KBM-7 (cell line): Measurements from ENCODE around the gene BSX.

Source experiments
- DNase-seq: peaks from one replicate; pipeline ENCODE4 v3.0.0-alpha.2; 2015
- in situ Hi-C: fragments of 300-500 bp; cut with MboI; formaldehyde crosslinking; loops from 2 replicates; pipeline ENCODE4 v1.14.3; 2020; ENCODE audit warnings: low sequenced_read_pairs, low pct_unique_long_range_greater_than_20kb, mixed read lengths

The BSX gene

DNA sequence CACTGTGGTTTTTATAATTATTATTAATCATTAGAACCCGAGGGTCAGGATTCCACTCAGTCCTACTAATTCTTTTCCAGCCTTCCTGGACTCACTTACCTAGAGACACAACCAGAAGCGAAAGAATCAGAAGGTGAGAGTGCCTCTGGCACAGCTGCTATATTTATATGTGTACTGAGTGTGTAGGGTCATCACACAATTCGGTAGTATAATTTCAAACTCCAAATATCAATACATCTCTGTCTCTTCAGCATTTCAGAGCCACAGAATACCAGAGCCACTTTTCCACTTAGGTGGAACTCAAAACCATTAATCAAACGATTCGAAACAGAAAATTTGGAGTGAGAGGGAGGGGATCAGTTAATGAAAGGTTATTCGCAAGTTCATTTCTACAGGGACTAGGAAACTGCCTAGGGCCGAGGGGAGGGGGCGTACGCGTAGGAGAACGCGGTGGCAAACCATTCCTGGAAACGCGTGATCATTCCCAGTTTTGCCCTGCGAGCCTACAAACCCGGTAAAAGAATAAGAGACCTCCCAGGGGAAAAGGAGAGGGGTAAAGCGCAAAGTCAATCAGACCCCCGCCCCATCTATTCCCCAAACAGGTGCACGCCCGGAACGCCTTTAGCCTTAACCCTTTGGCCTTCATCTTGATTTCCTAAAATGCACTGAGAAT is 5.4 kb downstream of the BSX start:
- no peak for DNase-seq
- in situ Hi-C loops, result no loop called here

DNA sequence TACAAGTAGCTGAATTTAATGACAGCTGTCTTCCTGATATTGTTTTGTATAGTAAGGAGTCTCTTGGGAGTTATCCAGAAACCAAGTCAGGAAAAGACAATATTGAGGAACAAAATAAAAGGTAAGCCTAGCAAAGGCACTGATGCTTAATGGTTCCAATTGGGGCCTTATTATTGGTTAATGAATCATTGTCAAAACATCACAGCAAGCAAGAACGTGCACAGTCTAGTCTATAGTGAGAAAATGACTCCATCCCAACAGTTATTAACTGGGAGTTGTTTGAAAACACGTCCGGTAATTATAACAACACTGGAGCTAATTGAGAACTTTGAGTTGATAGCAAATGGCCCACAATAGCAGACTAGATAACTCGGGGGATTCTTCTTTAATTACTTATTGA is 17.7 kb downstream of the BSX start:
- DNase-seq, result no peak
- in situ Hi-C loops, result no loop called here

DNA sequence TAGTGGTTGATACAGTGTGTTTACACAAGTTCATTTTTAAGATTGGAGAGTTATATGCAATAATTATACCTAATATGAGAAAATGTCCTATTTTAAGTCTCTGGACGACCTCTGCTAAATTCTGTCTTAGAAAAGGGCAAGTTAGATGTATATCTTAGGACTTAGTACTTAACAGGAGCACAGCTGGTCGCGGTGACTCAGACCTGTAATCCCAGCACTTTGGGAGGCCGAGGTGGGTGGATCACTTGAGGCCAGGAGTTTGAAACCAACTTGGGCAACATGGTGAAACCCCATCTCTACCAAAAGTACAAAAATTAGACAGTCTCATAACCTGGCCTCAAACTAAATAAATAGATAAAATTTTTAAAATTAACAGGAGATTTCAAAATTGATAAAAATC is 27.2 kb downstream of the BSX start:
- in situ Hi-C loops, result no loop called here
- DNase-seq, result no peak

DNA sequence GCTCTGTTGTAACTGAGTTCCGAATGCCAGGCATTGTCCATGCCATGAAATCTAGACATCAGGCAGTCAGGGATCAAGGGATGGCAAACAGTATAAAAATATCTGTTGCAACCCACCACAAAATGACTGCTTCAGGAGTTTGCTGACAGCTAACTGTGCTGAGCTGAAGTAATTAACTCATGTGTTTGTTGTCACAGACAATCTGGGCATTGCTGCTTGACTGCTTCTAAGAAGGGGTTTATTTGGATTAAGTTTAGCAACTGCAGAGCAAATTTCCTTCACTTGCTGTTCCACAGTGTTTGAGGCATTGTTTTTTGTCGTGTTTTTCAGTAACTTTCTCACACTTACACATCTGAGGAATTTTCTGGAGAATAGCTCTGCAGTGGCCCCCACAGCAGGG is 30.4 kb downstream of the BSX start:
- no peak for DNase-seq
- in situ Hi-C loops, result no loop called here

DNA sequence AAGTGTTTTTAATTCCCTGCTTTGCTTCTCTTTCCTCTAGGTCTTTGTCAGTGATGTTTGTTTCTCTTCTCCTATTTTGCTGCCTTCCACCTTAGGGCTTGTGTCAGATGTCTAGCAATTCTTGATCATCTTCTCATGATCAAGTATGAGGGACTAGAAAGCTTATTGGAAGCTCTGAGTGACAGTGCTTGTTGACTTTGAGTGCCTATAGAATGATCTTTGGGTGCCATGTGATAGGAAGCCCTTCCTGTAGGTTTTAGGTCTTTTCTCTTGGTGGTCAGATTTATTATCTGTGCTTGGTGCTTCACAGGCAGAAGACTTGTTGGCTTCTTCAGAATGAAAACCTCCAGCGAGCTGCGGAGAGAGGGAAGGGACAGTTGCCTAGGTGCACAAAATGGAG is 43.1 kb downstream of the BSX start:
- in situ Hi-C loops, result no loop called here
- DNase-seq, result no peak

DNA sequence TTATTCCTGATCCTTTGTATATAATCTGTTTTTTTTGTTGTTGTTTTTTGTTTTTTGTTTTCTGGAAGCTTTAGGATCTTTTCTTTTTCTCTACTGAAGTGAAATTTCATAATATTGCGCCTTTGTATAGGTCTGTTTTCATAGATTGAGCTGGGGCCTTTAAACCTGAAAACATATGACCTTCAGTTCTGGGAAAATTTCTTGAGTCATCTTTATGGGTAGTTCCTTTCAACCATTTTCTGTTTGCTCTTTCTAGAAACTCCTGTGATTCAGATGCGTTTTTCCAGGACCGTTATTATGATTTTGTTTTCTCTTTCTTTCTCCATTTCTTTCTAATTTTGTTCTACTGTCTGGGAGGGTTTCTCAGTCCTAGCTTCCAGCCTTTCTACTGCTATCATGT is 43.7 kb downstream of the BSX start:
- in situ Hi-C loops, result no loop called here
- no peak for DNase-seq

DNA sequence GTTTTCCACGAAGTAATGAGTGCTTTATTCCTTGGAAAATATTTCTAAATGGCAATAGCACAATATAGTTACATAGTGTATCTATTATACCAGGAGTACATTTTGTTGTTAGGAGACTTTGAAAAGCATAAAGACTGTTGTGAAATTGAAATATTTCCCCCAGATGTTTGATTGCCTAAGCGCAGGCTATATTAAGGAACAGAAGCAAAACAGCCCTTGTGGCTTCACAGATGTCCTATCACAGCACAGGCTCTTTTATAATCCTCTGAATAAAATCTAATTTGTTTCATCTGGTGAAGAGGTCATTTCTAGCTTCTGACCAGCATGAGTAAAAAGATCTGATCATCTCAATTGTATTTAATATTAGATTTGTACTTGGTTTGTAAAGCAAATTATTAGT is 48.2 kb downstream of the BSX start:
- in situ Hi-C loops, result no loop called here

DNA sequence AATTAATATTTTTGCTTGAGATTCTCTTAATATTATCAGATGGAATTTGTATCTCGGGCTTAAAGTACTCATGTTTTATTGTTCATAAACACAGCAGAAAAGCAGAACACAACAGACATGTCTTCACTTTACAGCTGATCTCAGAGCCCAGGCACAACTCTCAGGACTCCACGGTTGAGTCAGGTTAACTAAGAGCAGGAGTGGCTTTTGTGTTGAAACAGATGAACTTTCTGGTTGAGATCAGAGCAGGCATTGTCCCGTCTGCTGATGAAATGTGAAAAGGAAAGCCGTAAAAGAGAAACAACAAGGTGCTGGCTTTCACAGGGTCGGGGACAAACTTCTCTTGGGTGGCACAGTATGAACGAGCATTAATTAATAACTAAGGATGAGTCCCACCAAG is 50.1 kb downstream of the BSX start:
- in situ Hi-C loops, result no loop called here
- DNase-seq, result no peak

More for the DNA sequence above, 48.2 kb downstream of the BSX start:
- DNase-seq, result no peak
